Ovary (tissue), 3 donors: ENCODE results near the gene SYN1.

Source experiments
- CTCF ChIP-seq, 3 donors: fragments of 450-650 bp in 2 of 3; fragments of 200-600 bp in 1 of 3; IDR thresholded peaks; one replicate each; pipeline versions ENCODE4 v1.5.1 to v1.8.0; 2016 to 2022; ENCODE audit warnings: antibody characterized with exemption in 3 of 3, mild to moderate bottlenecking in 1 of 3
- EP300 ChIP-seq: sonication (generic); formaldehyde crosslinking; IDR thresholded peaks from one replicate; pipeline ENCODE4 v1.6.1; 2017; ENCODE audit warnings: antibody characterized with exemption
- POLR2A ChIP-seq: fragments of 450-650 bp; IDR thresholded peaks from one replicate; pipeline ENCODE4 v1.6.1; 2017; ENCODE audit warnings: antibody characterized with exemption, mild to moderate bottlenecking, moderate library complexity
- donor health status: DM: no; HTN: no; CAD: no.

- no peak for TF ChIP-seq CTCF (IDR thresholded peaks at IDR 0.05)
- TF ChIP-seq POLR2A = no peak
- TF ChIP-seq EP300 = no peak
Measured at GRCh38 chrX:47611926-47612325, 7.7 kb downstream of the SYN1 start.
